Osteoblast (primary cell): ENCODE measurements around the gene FBXO24. TPM values are rescaled to one million over a fixed set of nuclear protein-coding genes. Genes with fewer than 3 reads are reported as not detected.
A peak's percentile ranks its signal among the peaks of the same experiment; 100 is the strongest.

Experiments
- DNase-seq: peaks from one replicate; pipeline ENCODE4 v3.0.0; 2011; ENCODE audit warnings: low spot score, mixed read lengths; ENCODE audit not compliant: insufficient read length; ENCODE audit errors: missing footprints
- H2AFZ ChIP-seq: 2 replicates; pipeline ENCODE4 v1.6.0; 2011; ENCODE audit warnings: mild to moderate bottlenecking, low read length
- H3K27ac ChIP-seq: 2 replicates; pipeline ENCODE4 v1.5.1; 2011; ENCODE audit warnings: mild to moderate bottlenecking, low read depth, low read length, moderate library complexity
- H3K27me3 ChIP-seq: 2 replicates; pipeline ENCODE4 v1.6.0; 2012; ENCODE audit warnings: mild to moderate bottlenecking, control low read depth, inconsistent platforms, low read length, moderate library complexity; ENCODE audit not compliant: insufficient read depth
- H3K36me3 ChIP-seq: 2 replicates; pipeline ENCODE4 v1.5.1; 2011; ENCODE audit warnings: mild to moderate bottlenecking, low read length, control low read depth, moderate library complexity; ENCODE audit not compliant: insufficient read depth
- H3K4me1 ChIP-seq: 2 replicates; pipeline ENCODE4 v1.5.1; 2011; ENCODE audit warnings: mild to moderate bottlenecking, low read length, control low read depth, moderate library complexity; ENCODE audit not compliant: insufficient read depth
- H3K4me2 ChIP-seq: 2 replicates; pipeline ENCODE4 v1.6.0; 2011; ENCODE audit warnings: mild to moderate bottlenecking, low read length; ENCODE audit not compliant: insufficient read depth
- H3K4me3 ChIP-seq: fragments of 200-600 bp; sonication (generic); 3 replicates; pipeline ENCODE4 v1.5.1; 2012; ENCODE audit warnings: mild to moderate bottlenecking, low read length, inconsistent platforms; ENCODE audit not compliant: insufficient read depth
- H3K79me2 ChIP-seq: 2 replicates; pipeline ENCODE4 v1.6.0; 2012; ENCODE audit warnings: mild to moderate bottlenecking, low read length, control low read depth, inconsistent platforms; ENCODE audit not compliant: insufficient read depth
- H3K9me3 ChIP-seq: 2 replicates; pipeline ENCODE4 v1.5.1; 2011; ENCODE audit warnings: low read depth, low read length, control low read depth
- H4K20me1 ChIP-seq: 2 replicates; pipeline ENCODE4 v1.6.0; 2012; ENCODE audit warnings: mild to moderate bottlenecking, low read length, control low read depth; ENCODE audit not compliant: insufficient read depth
- total RNA-seq: library from RNA; depleted of rRNA; stranded (reverse); fragments of >200 nt; gene quantifications from 2 replicates; pipeline ENCODE4 v1.2.3, GENCODE V29; 2012
- TF ChIP-seq, protein P1 (sequence below): IDR thresholded peaks from 2 replicates; pipeline ENCODE4 v1.5.1; 2011; ENCODE audit warnings: mild to moderate bottlenecking, low read depth, low read length, moderate library complexity; ENCODE audit errors: extremely low read depth

FBXO24 gene
- total RNA-seq, 1 donor: 0.36 TPM

DNA sequence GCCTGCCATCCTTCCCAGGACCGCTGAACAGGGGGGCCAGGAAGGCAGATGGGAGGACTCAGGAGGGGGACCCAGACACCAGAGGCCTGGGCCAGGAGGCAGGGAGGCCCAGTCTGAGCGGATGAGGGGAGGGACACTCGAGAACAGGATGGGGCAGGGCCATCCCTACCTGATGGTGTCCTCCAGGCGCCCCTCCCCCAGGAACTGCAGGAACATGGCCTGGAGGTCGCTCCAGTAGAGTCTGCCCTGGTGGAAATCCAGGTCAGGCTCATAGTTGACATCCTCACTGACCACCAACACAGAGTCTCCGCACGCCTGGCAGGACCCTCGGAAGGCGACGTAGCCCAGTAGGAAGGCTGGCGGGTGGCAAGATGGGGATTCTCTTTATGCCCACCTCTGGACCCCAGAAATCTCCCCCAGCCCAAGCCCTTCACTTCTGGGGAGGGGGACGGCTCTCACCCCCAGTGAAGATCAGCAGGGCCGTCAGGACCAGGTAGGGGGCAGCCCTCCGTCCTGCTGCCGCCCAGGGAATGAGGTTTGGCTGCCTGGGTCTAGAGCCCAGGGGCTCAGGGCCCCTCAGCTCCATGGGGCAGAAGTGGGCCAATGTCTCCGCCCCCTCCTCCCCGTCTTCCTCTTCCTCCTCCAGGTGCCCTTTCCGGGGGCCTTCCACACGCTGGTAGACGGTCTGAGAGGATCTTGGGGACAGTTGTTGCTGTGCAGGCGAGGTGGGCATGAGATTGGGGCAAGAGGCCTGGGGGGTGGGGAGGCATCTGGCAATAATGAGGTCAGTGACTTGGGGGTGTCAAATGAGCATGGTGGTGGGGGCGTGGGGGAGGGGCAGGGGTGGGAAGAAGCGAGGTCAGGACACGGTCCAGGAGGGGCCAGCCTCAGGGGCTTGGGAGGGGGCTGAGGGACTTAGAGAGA is 54.7 kb downstream of the FBXO24 start:
- Histone ChIP-seq H3K4me2 (no peak overlapping the region), H2AFZ (no peak overlapping the region)
- TF ChIP-seq, protein P1, sequence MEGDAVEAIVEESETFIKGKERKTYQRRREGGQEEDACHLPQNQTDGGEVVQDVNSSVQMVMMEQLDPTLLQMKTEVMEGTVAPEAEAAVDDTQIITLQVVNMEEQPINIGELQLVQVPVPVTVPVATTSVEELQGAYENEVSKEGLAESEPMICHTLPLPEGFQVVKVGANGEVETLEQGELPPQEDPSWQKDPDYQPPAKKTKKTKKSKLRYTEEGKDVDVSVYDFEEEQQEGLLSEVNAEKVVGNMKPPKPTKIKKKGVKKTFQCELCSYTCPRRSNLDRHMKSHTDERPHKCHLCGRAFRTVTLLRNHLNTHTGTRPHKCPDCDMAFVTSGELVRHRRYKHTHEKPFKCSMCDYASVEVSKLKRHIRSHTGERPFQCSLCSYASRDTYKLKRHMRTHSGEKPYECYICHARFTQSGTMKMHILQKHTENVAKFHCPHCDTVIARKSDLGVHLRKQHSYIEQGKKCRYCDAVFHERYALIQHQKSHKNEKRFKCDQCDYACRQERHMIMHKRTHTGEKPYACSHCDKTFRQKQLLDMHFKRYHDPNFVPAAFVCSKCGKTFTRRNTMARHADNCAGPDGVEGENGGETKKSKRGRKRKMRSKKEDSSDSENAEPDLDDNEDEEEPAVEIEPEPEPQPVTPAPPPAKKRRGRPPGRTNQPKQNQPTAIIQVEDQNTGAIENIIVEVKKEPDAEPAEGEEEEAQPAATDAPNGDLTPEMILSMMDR: no peak

DNA sequence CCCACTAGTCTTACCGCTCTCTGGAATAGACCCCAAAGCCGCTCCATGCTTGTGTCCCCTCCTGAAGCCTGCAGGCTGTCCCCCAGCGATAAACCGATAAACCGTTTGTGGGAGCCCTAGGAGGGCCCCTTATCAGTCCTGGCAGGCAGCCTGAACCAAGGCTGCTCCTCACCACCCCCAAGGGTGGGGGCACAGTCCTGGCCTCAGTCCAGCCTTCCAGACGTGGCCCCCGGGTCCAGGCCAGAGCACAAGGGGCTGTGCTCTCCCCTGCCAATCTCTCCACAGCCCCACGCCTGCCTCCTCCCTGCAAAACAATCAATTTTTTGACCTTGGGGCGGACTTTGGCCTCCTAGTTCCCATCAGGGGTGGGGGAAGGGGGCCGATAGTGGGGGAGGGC is 55.3 kb downstream of the FBXO24 start, which contains the start of gene TFR2:
Gene TFR2, minus strand, starts transcription at position 90 of the 397 bp plus-strand sequence. Its CDS starts 43 bp downstream, at position 47.
- TF ChIP-seq, protein P1: no peak

More for the DNA sequence above, 54.7 kb downstream of the FBXO24 start:
- Histone ChIP-seq H3K4me1 (no peaks in the 10 kb centered on the region), H3K36me3 (no peaks in the 10 kb centered on the region), H3K27ac (no peak overlapping the region), H4K20me1 (no peaks in the 10 kb centered on the region), H3K9me3 (no peaks in the 10 kb centered on the region), H3K79me2 (no peaks in the 10 kb centered on the region), H3K27me3 (peaks cover 4% of the 10 kb centered on the region), H3K4me3 (no peak overlapping the region)
- peak; percentile 70 for DNase-seq

DNA sequence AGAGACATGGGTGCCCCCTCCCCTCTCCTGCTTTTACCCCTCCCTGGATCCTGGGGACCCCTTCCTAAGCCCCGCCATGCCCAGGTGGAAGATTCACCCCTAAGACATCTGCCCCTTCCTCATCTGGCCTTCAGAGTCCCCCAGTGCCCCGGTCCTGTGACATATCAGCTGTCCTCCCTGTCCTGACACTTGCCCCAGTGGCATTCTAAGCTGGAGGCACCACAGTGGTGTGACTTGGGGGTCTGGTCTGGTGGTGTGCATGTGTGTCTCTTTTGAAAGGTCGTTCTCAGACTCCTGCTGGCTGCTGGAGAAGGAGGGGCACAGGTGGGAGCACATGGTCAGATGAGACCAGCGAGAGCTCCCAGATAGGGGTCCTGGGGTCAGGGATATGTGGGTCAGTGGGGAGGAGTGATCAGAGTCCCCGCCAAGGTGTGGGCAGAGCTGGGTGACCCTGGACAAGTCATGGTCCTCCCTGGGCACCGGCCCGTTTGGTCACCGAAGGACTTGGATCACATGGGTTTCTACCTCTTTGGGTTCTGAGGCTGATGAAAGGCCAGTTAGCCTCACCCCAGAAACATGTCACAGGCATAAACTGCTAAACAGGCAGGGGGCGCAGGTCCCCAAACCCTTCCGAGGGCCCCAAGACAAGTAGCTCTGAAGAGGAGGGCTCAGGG is 55.9 kb downstream of the FBXO24 start:
- Histone ChIP-seq H3K27me3 (peaks cover 4% of the 10 kb centered on the region), H3K36me3 (no peaks in the 10 kb centered on the region), H3K4me2 (no peak overlapping the region), H2AFZ (no peak overlapping the region), H3K4me3 (no peak overlapping the region), H3K9me3 (no peaks in the 10 kb centered on the region), H3K79me2 (no peaks in the 10 kb centered on the region), H4K20me1 (no peaks in the 10 kb centered on the region), H3K4me1 (no peaks in the 10 kb centered on the region), H3K27ac (no peak overlapping the region)
- peak; percentile 63 for DNase-seq
- TF ChIP-seq, protein P1: no peak

More for the DNA sequence above, 55.3 kb downstream of the FBXO24 start, which contains the start of gene TFR2:
- no peak within 1 kb of the TSS for H2AFZ ChIP-seq
- H3K27ac ChIP-seq: no peak within 1 kb of the TSS
- H3K4me3 ChIP-seq: no peak within 1 kb of the TSS
- no peaks in the 10 kb centered on the region for H3K4me1 ChIP-seq
- H3K9me3 ChIP-seq: no peaks in the 10 kb centered on the region
- H3K36me3 ChIP-seq: no peaks in the 10 kb centered on the region
- H4K20me1 ChIP-seq: no peaks in the 10 kb centered on the region
- H3K4me2 ChIP-seq: no peak within 1 kb of the TSS
- no peak for DNase-seq
- H3K79me2 ChIP-seq: no peaks in the 10 kb centered on the region
- H3K27me3 ChIP-seq: peaks cover 4% of the 10 kb centered on the region

- peaks cover 4% of the 10 kb centered on the region for H3K27me3 ChIP-seq
- H4K20me1 ChIP-seq: no peaks in the 10 kb centered on the region
- no peak overlapping the region for H3K4me2 ChIP-seq
- DNase-seq: peak; percentile 85
- H3K79me2 ChIP-seq: no peaks in the 10 kb centered on the region
- TF ChIP-seq, protein P1: no peak
- H3K4me1 ChIP-seq: no peaks in the 10 kb centered on the region
- no peak overlapping the region for H3K4me3 ChIP-seq
- H3K36me3 ChIP-seq: no peaks in the 10 kb centered on the region
- no peak overlapping the region for H3K27ac ChIP-seq
- H2AFZ ChIP-seq: no peak overlapping the region
- H3K9me3 ChIP-seq: no peaks in the 10 kb centered on the region
Observed at GRCh38 chr7:100642534-100642907, 56.4 kb downstream of the FBXO24 start.
